Suprapubic skin (tissue), 3 donors: ENCODE results near the gene VAMP3.

Experiments used
- POLR2A ChIP-seq, 2 donors: fragments of 450-650 bp; IDR thresholded peaks; one replicate each; pipeline ENCODE4 v1.6.1; 2017; ENCODE audit warnings: antibody characterized with exemption in 2 of 2, mild to moderate bottlenecking in 2 of 2, moderate library complexity in 2 of 2
- TF ChIP-seq, protein P1 (sequence below), 2 donors: fragments of 200-600 bp in 1 of 2; fragments of 450-650 bp in 1 of 2; sonication (generic) in 1 of 2; IDR thresholded peaks; one replicate each; pipeline ENCODE4 v1.5.1; 2016 to 2019; ENCODE audit warnings: antibody characterized with exemption in 2 of 2, mild to moderate bottlenecking in 1 of 2, moderate library complexity in 1 of 2

GRCh38 chr1:7721940-7722669, 49.0 kb upstream of the VAMP3 start:
- TF ChIP-seq POLR2A (IDR thresholded peaks at IDR 0.05), result no peak
- TF ChIP-seq, protein P1, sequence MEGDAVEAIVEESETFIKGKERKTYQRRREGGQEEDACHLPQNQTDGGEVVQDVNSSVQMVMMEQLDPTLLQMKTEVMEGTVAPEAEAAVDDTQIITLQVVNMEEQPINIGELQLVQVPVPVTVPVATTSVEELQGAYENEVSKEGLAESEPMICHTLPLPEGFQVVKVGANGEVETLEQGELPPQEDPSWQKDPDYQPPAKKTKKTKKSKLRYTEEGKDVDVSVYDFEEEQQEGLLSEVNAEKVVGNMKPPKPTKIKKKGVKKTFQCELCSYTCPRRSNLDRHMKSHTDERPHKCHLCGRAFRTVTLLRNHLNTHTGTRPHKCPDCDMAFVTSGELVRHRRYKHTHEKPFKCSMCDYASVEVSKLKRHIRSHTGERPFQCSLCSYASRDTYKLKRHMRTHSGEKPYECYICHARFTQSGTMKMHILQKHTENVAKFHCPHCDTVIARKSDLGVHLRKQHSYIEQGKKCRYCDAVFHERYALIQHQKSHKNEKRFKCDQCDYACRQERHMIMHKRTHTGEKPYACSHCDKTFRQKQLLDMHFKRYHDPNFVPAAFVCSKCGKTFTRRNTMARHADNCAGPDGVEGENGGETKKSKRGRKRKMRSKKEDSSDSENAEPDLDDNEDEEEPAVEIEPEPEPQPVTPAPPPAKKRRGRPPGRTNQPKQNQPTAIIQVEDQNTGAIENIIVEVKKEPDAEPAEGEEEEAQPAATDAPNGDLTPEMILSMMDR (IDR thresholded peaks at IDR 0.05), result no peak
